PC-9 (cell line): Measurements from ENCODE around the gene MKX.

Experiments used
- EZH2 ChIP-seq: fragments of 200-600 bp; sonication (generic); IDR thresholded peaks from 2 replicates; pipeline ENCODE4 v1.8.0; 2017; ENCODE audit warnings: antibody characterized with exemption, low read depth
- TF ChIP-seq, protein P1 (sequence below): fragments of 200-600 bp; sonication (generic); conservative IDR thresholded peaks from 2 replicates; pipeline ENCODE4 v1.6.1; 2017; ENCODE audit warnings: mixed run types, antibody characterized with exemption, mild to moderate bottlenecking, moderate library complexity

GRCh38 chr10:27661514-27662286, 83.9 kb downstream of the MKX start:
- TF ChIP-seq, protein P1, sequence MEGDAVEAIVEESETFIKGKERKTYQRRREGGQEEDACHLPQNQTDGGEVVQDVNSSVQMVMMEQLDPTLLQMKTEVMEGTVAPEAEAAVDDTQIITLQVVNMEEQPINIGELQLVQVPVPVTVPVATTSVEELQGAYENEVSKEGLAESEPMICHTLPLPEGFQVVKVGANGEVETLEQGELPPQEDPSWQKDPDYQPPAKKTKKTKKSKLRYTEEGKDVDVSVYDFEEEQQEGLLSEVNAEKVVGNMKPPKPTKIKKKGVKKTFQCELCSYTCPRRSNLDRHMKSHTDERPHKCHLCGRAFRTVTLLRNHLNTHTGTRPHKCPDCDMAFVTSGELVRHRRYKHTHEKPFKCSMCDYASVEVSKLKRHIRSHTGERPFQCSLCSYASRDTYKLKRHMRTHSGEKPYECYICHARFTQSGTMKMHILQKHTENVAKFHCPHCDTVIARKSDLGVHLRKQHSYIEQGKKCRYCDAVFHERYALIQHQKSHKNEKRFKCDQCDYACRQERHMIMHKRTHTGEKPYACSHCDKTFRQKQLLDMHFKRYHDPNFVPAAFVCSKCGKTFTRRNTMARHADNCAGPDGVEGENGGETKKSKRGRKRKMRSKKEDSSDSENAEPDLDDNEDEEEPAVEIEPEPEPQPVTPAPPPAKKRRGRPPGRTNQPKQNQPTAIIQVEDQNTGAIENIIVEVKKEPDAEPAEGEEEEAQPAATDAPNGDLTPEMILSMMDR: no peak
- no peak for TF ChIP-seq EZH2
